Measurements from ENCODE around the gene GDI2. TPM values are rescaled to one million over a fixed set of nuclear protein-coding genes. Genes with fewer than 3 reads are reported as not detected.
"Not testable (repeated sequence)": the region's sequence is repeated elsewhere in the genome, so short reads cannot be mapped to it uniquely, and the experiment has no call there.

Gene GDI2
- total RNA-seq, 1 donor from 2014 or later, result 346 TPM

- Mint-ChIP-seq H3K9me3 (peaks cover 2% of the 10 kb centered on the region), H3K4me3 (peak overlapping the region; percentile 94), H3K4me1 (peaks cover 50% of the 10 kb centered on the region), H3K27me3 (ENCODE audit: low read depth) (no peaks in the 10 kb centered on the region), H3K27ac (ENCODE audit: unreplicated experiment) (peak overlapping the region; percentile 59), H3K36me3 (ENCODE audit: low read depth) (peaks cover 6% of the 10 kb centered on the region)
- TF ChIP-seq CTCF (conservative IDR thresholded peaks at IDR 0.05), result peak; percentile 5
- peak; percentile 30 for DNase-seq (ENCODE audit: low read depth, low spot score)
These were observed 747 bp downstream of the GDI2 start for GRCh38 chr10:5812283-5813090.

GRCh38 chr10:5811387-5811821, 1.8 kb downstream of the GDI2 start:
- TF ChIP-seq CTCF (conservative IDR thresholded peaks at IDR 0.05), result no peak
- peaks cover 61% of the 10 kb centered on the region for H3K4me1 Mint-ChIP-seq
- peak overlapping the region; percentile 92 for H3K4me3 Mint-ChIP-seq
- no peak for DNase-seq (ENCODE audit: low read depth, low spot score)
- peak overlapping the region; percentile 12 for H3K27ac Mint-ChIP-seq (ENCODE audit: unreplicated experiment)
- peaks cover 6% of the 10 kb centered on the region for H3K36me3 Mint-ChIP-seq (ENCODE audit: low read depth)
- H3K9me3 Mint-ChIP-seq, result peaks cover 2% of the 10 kb centered on the region
- no peaks in the 10 kb centered on the region for H3K27me3 Mint-ChIP-seq (ENCODE audit: low read depth)

- Mint-ChIP-seq H3K27ac (ENCODE audit: unreplicated experiment) (no peak overlapping the region), H3K27me3 (ENCODE audit: low read depth) (no peaks in the 10 kb centered on the region), H3K4me3 (peak overlapping the region; percentile 92), H3K9me3 (peaks cover 2% of the 10 kb centered on the region), H3K4me1 (peaks cover 61% of the 10 kb centered on the region), H3K36me3 (ENCODE audit: low read depth) (peaks cover 6% of the 10 kb centered on the region)
- TF ChIP-seq CTCF (conservative IDR thresholded peaks at IDR 0.05), result no peak
- no peak for DNase-seq (ENCODE audit: low read depth, low spot score)
These were observed 3.0 kb downstream of the GDI2 start for GRCh38 chr10:5810225-5810624.

GRCh38 chr10:5809527-5810154, 3.6 kb downstream of the GDI2 start:
- H3K4me3 Mint-ChIP-seq, result peak overlapping the region; percentile 92
- no peak overlapping the region for H3K27ac Mint-ChIP-seq (ENCODE audit: unreplicated experiment)
- TF ChIP-seq CTCF (conservative IDR thresholded peaks at IDR 0.05), result no peak

GRCh38 chr10:5808783-5809392, 4.3 kb downstream of the GDI2 start:
- Mint-ChIP-seq H3K4me1 (peaks cover 49% of the 10 kb centered on the region), H3K4me3 (peak overlapping the region; percentile 92)
- not testable (repeated sequence) for H3K27me3 Mint-ChIP-seq (ENCODE audit: low read depth); H3K36me3 Mint-ChIP-seq (ENCODE audit: low read depth); DNase-seq (ENCODE audit: low read depth, low spot score); H3K9me3 Mint-ChIP-seq; H3K27ac Mint-ChIP-seq (ENCODE audit: unreplicated experiment)

More at GRCh38 chr10:5809527-5810154, 3.6 kb downstream of the GDI2 start:
- H3K9me3 Mint-ChIP-seq, result no peaks in the 10 kb centered on the region
- no peak for DNase-seq (ENCODE audit: low read depth, low spot score)
- H3K27me3 Mint-ChIP-seq (ENCODE audit: low read depth), result no peaks in the 10 kb centered on the region
- peaks cover 6% of the 10 kb centered on the region for H3K36me3 Mint-ChIP-seq (ENCODE audit: low read depth)
- peaks cover 56% of the 10 kb centered on the region for H3K4me1 Mint-ChIP-seq

Data from neural crest cell (in vitro differentiated cells).